LNCAP (cell line): ENCODE measurements around the gene NELFE.

Experiments used
- CTCF ChIP-seq: fragments of 450-650 bp; IDR thresholded peaks from 2 replicates; pipeline ENCODE4 v1.5.1; 2017; ENCODE audit warnings: mild to moderate bottlenecking

Gene NELFE

GRCh38 chr6:31954511-31954910 is 4.3 kb downstream of the NELFE start:
- no peak for TF ChIP-seq CTCF

DNA sequence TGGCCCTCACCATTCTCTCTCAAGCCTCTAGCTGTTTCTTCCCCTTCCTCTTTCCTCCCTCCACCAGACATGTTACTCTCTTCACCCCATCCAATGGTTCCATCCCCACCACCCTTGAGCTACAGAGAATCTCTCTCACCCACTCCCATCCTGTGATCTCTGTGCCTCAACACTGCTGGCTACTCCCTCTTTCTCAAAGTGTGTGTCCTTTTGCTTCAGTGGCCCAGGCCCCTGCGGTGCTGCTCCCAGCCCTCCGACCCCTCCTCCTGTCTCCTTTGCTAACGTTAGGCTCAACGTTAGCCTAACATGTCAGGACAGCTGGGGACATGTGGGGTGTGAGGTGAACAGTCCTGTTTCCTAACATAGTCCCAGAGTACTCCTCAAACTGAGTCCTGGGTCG is 5.9 kb downstream of the NELFE start:
- TF ChIP-seq CTCF, result no peak

- TF ChIP-seq CTCF, result peak; percentile 71
Observed at GRCh38 chr6:31952140-31952805, 6.5 kb downstream of the NELFE start.

GRCh38 chr6:31949926-31950548 is 8.7 kb downstream of the NELFE start:
- no peak for TF ChIP-seq CTCF

DNA sequence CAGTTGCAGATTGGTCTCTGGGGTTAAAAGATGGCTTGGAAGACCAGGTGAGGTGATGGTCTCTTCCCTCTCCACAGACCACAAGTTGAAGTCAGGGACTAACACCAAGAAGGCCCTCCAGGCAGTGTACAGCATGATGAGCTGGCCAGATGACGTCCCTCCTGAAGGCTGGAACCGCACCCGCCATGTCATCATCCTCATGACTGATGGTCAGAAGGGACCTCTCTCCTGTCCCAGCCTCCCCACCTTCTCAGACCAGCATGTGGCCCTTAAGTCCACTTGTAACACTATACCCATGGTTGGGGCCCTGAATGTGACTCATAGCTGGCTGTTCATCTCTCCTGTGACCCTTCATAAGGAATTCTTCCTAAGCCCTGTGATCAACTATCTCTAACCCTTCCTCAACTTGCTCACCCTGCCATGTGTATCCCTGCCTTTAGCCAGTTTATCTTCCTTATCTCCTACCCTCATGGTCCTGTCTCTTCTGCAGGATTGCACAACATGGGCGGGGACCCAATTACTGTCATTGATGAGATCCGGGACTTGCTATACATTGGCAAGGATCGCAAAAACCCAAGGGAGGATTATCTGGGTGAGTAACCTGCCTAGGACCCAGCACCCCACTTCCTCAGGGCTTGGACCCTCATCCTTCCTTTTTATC is 9.9 kb downstream of the NELFE start:
- no peak for TF ChIP-seq CTCF

GRCh38 chr6:31948306-31948705 is 10.5 kb downstream of the NELFE start:
- TF ChIP-seq CTCF, result no peak

GRCh38 chr6:31947864-31948263 is 10.9 kb downstream of the NELFE start:
- TF ChIP-seq CTCF, result no peak
